Skeletal muscle satellite cell (primary cell): ENCODE results near the gene NEU2.

Experiments
- H3K27me3 ChIP-seq: 2 replicates; pipeline ENCODE4 v1.7.0; 2013; ENCODE audit warnings: low read length; ENCODE audit not compliant: control insufficient read depth, insufficient read depth
- H3K36me3 ChIP-seq: 2 replicates; pipeline ENCODE4 v1.7.0; 2013; ENCODE audit warnings: mild to moderate bottlenecking, control low read depth, low read length; ENCODE audit not compliant: insufficient read depth
- H3K4me1 ChIP-seq: 2 replicates; pipeline ENCODE4 v1.7.0; 2013; ENCODE audit warnings: low read length; ENCODE audit not compliant: control insufficient read depth, insufficient read depth
- H3K4me2 ChIP-seq: 2 replicates; pipeline ENCODE4 v1.7.0; 2013; ENCODE audit warnings: mild to moderate bottlenecking, low read length
- H3K4me3 ChIP-seq: 2 replicates; pipeline ENCODE4 v1.7.0; 2013; ENCODE audit warnings: low read length
- H3K9ac ChIP-seq: 2 replicates; pipeline ENCODE4 v1.7.0; 2013; ENCODE audit warnings: mild to moderate bottlenecking, low read depth, low read length, moderate library complexity
- H3K9me3 ChIP-seq: replicated peaks from 2 replicates; pipeline ENCODE4 v1.7.0; 2013; ENCODE audit warnings: mild to moderate bottlenecking, control low read depth, low read length

Gene NEU2

DNA sequence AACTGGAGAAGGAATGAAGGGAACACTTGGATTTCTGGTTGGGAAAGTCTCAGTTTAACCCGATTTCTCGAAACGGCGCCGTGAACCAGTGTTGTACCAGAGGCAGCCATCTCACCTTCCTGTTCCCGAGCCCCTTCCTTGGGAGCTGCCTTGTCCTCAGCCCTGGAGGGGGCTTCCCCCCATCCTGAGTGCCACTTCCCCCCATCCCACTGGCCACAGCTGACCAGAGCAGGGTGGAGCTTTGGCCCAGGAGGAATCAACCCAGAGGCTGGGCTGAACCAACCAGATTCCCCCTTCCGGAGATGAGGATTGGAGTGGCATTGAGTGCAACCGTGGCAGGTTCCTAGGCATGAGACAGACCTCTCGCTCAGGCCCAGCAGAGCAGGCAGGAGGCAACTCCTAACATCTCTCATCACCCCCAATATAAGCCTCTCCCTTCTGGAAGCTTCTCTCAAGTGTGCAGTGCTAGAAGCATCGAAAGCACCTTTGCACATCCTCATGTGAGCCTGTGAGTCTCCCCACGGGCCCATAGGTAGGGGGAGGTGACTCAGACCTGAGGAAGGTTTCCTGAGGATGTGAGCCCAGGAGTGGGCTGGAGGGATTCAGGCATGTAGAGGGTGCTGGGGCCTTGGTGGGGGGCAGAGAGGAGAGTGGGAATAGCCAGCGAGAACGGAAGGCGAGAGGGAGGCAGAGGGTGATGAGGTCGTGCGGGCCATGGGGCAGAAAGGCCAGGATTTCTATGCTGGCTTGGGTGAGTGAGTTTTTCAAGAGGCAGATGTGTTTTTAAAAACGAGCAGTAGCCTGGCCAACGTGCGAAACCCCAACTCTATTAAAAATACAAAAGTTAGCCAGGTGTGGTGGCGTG lies 31.4 kb upstream of the NEU2 start:
- Histone ChIP-seq H3K36me3 (no peaks in the 10 kb centered on the region), H3K4me3 (no peak overlapping the region), H3K27me3 (peaks cover 22% of the 10 kb centered on the region), H3K9me3 (no peaks in the 10 kb centered on the region), H3K4me2 (no peak overlapping the region), H3K9ac (no peak overlapping the region), H3K4me1 (no peaks in the 10 kb centered on the region)

DNA sequence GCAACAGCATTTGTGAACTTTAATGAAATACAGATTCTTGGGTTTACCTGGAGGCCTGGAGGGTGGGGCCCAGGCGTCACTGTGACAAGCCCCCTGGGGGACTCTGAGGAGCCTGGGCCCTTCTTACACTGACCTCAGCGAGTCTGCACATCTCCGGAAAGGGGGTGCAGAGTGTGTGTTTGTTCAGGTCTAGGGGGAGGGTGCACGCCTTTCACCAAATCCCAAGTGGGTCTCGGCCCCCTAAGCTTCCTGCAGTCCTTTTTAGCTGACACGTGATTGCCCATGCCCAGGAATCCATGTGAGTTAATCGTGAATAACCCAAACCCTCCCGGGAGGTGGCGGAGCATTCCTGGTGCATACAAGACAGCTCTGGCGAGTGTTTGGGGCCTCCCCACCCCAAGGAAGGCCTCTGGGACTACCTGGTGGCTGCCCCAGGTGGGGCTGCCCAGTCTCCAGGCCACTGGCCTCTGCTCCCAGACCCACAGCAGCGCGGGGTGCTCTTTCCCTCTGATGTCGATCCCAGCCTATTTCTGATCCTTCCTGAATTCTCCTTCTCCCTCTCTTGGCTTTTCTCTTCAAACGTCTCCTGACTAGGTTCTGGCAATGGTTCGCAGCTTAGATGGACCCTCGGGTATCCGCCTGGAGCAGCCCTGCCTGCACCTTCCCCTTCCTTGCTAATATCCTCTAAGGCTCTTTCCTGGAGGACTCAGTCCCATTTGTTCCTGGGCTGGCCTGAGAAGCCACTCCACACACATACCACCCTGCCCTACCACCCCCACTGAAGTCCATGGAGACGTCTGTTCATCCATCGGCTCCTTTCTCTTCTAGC lies 29.4 kb upstream of the NEU2 start:
- Histone ChIP-seq H3K4me2 (no peak overlapping the region), H3K9ac (no peak overlapping the region), H3K4me1 (no peaks in the 10 kb centered on the region), H3K4me3 (no peak overlapping the region), H3K9me3 (no peaks in the 10 kb centered on the region), H3K36me3 (no peaks in the 10 kb centered on the region), H3K27me3 (peaks cover 25% of the 10 kb centered on the region)

DNA sequence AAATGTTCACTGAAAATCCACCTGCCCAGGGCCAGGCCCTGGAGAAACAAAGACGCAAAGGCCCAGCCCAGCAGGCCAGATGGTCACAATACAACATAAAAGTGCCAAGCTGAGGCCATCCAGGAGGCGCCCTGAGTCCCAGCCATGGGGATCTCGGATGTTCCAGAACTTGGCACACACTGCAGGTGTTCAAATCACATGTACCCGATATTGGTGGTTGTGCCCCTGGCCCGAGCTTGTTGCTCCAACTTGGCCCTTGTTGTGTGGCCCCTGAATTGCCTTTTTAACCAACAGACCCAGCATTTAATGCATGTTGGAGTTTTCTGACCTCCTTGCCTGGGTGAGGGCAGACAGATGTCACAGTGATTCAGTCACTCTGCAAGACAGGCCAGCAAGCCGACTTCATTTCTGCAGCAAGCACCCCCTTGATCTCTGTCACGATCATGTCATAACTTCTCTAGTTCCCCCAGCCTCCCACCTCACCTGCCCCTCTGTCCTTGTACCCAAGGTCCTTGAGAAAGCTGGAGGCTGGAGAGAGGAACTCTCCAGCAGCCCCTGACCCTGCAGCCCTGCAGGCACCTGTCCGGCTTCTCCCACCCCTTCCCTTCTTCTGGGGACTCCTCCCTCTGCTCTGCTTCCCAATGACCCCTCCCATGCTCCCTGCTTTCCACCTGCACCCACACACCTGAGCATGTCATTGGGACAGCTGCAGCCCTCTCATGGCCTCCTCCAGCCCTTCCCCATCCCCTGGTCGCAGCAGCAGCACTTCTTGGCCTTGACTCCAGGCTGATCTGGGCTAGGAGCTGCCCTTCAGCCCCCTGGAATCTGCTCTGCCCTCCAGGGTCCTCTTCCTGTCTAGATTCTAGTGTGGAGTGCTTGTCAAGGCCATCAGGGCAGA lies 28.6 kb upstream of the NEU2 start:
- Histone ChIP-seq H3K9me3 (no peaks in the 10 kb centered on the region), H3K4me3 (no peak overlapping the region), H3K9ac (no peak overlapping the region), H3K4me1 (no peaks in the 10 kb centered on the region), H3K4me2 (no peak overlapping the region), H3K27me3 (peaks cover 25% of the 10 kb centered on the region), H3K36me3 (no peaks in the 10 kb centered on the region)

- Histone ChIP-seq H3K9ac (no peak overlapping the region), H3K4me1 (no peaks in the 10 kb centered on the region), H3K9me3 (no peaks in the 10 kb centered on the region), H3K4me2 (no peak overlapping the region), H3K27me3 (peaks cover 25% of the 10 kb centered on the region), H3K4me3 (no peak overlapping the region), H3K36me3 (no peaks in the 10 kb centered on the region)
These were observed 27.4 kb upstream of the NEU2 start for GRCh38 chr2:233005096-233005495.

DNA sequence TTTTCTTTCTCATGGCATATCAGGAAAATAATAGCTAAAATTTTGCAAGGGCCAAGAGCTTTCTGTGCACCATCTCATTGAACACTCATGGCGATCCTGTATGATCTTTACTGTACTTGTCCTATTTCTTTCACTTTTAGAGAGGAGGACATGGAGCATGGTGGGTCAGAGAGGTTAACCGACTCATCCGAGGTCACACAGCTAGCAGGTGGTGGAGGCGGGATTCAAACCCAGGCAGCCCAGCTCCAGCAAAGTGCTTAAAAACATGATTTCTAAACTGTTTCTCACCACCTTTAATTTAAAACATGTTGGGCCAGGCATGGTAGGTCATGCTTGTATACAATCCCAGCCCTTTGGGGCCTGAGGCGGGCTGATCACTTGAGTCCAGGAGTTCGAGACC lies 25.8 kb upstream of the NEU2 start:
- Histone ChIP-seq H3K27me3 (peaks cover 25% of the 10 kb centered on the region), H3K4me2 (no peak overlapping the region), H3K4me1 (no peaks in the 10 kb centered on the region), H3K36me3 (no peaks in the 10 kb centered on the region), H3K4me3 (no peak overlapping the region), H3K9me3 (no peaks in the 10 kb centered on the region), H3K9ac (no peak overlapping the region)

GRCh38 chr2:233007270-233007669 lies 25.2 kb upstream of the NEU2 start:
- Histone ChIP-seq H3K9me3 (no peaks in the 10 kb centered on the region), H3K4me2 (no peak overlapping the region), H3K27me3 (peaks cover 25% of the 10 kb centered on the region), H3K36me3 (no peaks in the 10 kb centered on the region), H3K4me3 (no peak overlapping the region), H3K4me1 (no peaks in the 10 kb centered on the region), H3K9ac (no peak overlapping the region)

DNA sequence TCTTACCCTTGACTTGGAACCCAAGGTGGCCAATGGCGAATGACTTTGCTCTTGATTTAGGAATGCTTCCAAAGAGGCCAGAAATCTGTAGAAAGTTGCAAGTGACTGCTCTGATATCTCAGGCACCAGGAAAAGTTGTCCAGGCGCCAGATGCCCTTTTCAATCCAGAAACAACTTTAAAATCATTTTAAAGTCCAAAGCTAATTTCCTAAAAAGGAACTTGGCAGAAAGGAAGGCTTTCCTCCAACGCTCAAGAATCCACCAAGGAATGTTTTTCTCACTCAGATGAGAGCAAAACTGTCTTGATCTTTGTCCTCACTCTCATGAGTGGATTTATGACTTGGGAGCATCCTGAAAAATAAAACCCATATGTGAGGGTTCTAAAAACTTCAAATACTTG lies 24.7 kb upstream of the NEU2 start:
- no peaks in the 10 kb centered on the region for H3K9me3 ChIP-seq
- no peak overlapping the region for H3K4me2 ChIP-seq
- H3K4me1 ChIP-seq = no peaks in the 10 kb centered on the region
- peaks cover 22% of the 10 kb centered on the region for H3K27me3 ChIP-seq
- no peak overlapping the region for H3K4me3 ChIP-seq
- H3K36me3 ChIP-seq = no peaks in the 10 kb centered on the region
- H3K9ac ChIP-seq = no peak overlapping the region

- no peak overlapping the region for H3K9ac ChIP-seq
- peaks cover 11% of the 10 kb centered on the region for H3K27me3 ChIP-seq
- no peaks in the 10 kb centered on the region for H3K36me3 ChIP-seq
- no peak overlapping the region for H3K4me3 ChIP-seq
- H3K4me2 ChIP-seq = no peak overlapping the region
- no peaks in the 10 kb centered on the region for H3K4me1 ChIP-seq
- no peaks in the 10 kb centered on the region for H3K9me3 ChIP-seq
These were observed 22.8 kb upstream of the NEU2 start for GRCh38 chr2:233009661-233010060.

GRCh38 chr2:233010569-233011267 lies 21.8 kb upstream of the NEU2 start:
- H3K4me1 ChIP-seq = no peaks in the 10 kb centered on the region
- no peak overlapping the region for H3K4me3 ChIP-seq
- H3K4me2 ChIP-seq = no peak overlapping the region
- H3K9me3 ChIP-seq = no peaks in the 10 kb centered on the region
- no peak overlapping the region for H3K9ac ChIP-seq
- peaks cover 6% of the 10 kb centered on the region for H3K27me3 ChIP-seq
- no peaks in the 10 kb centered on the region for H3K36me3 ChIP-seq

DNA sequence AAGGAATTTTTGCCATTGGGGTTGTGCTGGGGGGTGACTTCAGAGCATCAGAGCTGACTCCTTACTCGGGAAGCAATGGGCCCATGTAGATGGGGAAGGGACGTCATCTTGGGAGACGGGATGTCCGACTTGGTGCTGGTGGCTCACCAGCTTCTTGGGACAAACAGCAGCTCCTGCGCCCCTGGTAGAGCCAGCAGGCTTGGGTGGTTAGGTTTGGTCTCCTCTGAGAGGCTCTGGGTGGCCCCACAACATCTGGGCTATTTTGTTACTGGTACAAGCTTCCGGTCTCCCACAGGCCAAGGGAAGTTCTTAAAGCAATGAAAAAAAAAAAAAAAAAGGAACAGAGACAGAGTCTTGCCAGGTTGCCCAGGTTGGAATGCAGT lies 21.2 kb upstream of the NEU2 start:
- Histone ChIP-seq H3K9me3 (no peaks in the 10 kb centered on the region), H3K36me3 (no peaks in the 10 kb centered on the region), H3K4me2 (no peak overlapping the region), H3K4me3 (no peak overlapping the region), H3K27me3 (peaks cover 6% of the 10 kb centered on the region), H3K9ac (no peak overlapping the region), H3K4me1 (no peaks in the 10 kb centered on the region)
